ENCODE data around the gene RASGRP3. TPM values are rescaled to one million over a fixed set of nuclear protein-coding genes. Genes with fewer than 3 reads are reported as not detected.
"Not testable (repeated sequence)": the region's sequence is repeated elsewhere in the genome, so short reads cannot be mapped to it uniquely, and the experiment has no call there.

Gene RASGRP3
- total and polyA plus RNA-seq, 2 of the 13 experiments (the other 11 are each of a cell fraction or from before 2014, with no cell fraction given) = 0.01 TPM; not detected in 1

DNA sequence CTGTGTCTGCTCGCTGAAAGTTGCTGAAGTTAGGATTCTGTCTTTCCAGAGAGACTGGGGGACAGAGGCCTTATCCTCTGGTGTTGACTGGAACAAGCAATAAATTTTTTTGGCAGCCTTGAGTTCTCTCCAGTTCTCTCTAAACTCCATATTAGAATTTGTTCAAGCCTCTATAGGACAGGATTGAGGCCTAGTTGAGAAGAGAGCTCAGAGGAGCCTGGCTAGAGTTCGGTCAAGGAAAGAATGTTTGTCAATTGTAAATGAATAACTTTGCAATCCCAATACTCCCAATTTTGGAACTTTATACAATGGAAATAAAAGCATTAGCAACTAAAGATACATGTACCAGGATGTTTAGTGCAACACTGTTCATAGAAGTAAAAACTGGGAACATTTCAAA is 16.7 kb upstream of the RASGRP3 start (continued):
- TF ChIP-seq ELK4 (CRISPR knock-in tag; IDR thresholded peaks at IDR 0.05; ENCODE audit: borderline replicate concordance) (no peak), ZBTB3 (CRISPR knock-in tag; IDR thresholded peaks at IDR 0.05; ENCODE audit: borderline replicate concordance, low read depth) (no peak)

GRCh38 chr2:33462512-33462911 is 13.9 kb upstream of the RASGRP3 start:
- BruUV-seq (replicated peaks); H3K4me1 ChIP-seq (ENCODE audit: insufficient read depth, low read length); CTCF ChIA-PET (ENCODE audit: low intra/inter-chr PET ratio, low total read pairs); intact Hi-C loops (cut with micrococcal nuclease; ENCODE audit: unreplicated experiment); ATAC-seq; FAIRE-seq; in situ Hi-C loops (cut with HindIII; ENCODE audit: extremely low pct_ligation_motif_present, low pct_unique_long_range_greater_than_20kb); H4K20me1 ChIP-seq (ENCODE audit: insufficient read depth, low read length); H3K27me3 ChIP-seq (ENCODE audit: control insufficient read depth in 1 of 2, insufficient read depth in 2 of 2, low read length in 2 of 2); H3K4me2 ChIP-seq (ENCODE audit: low read depth, low read length); H2AFZ ChIP-seq (ENCODE audit: low read length); H3K36me3 ChIP-seq (replicated peaks in 1 of 2; ENCODE audit: control insufficient read depth in 1 of 2, insufficient read depth in 2 of 2, low read length in 2 of 2); H3K9me3 ChIP-seq (ENCODE audit: low read length); H3K9ac ChIP-seq (ENCODE audit: insufficient read depth, low read depth, low read length); H3K27ac ChIP-seq (ENCODE audit: extremely low read length, insufficient read depth, low read length); POLR2A ChIA-PET; DNase-seq (ENCODE audit: low spot score); H3K4me3 ChIP-seq (replicated peaks in 1 of 3; ENCODE audit: insufficient read depth in 1 of 3, low read depth in 2 of 3, low read length in 3 of 3); H3K79me2 ChIP-seq (ENCODE audit: insufficient read depth, low read length): not testable (repeated sequence)
- WGBS (ENCODE audit: low lambda C conversion rate) = 57% methylated on average over 8 of the region's 8 CpGs

DNA sequence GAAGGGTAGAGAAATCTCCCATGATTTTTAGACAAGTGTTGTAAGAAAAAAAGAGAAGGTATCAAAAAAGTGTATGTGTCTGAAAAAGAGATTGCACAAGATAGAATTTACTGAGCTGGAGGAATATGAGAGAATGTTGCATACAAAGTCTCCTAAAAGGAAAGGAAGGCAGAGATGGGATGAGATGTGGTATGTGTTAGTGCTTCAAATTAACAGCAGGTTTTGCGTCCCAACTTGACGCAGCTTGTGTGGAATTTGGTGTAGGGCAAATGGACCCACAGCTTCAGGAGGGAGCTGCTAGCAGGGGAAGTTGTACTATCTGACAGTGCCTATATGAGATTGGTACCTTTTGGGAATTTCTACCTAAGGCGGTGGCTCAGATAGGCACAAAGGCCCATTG is 9.0 kb upstream of the RASGRP3 start:
- no peak overlapping the region for H3K9ac ChIP-seq (ENCODE audit: insufficient read depth, low read depth, low read length)
- in situ Hi-C loops (cut with HindIII; ENCODE audit: extremely low pct_ligation_motif_present, low pct_unique_long_range_greater_than_20kb) = no loop called here
- no peaks in the 10 kb centered on the region for H4K20me1 ChIP-seq (ENCODE audit: insufficient read depth, low read length)
- no peak overlapping the region for H3K27ac ChIP-seq (ENCODE audit: extremely low read length, insufficient read depth, low read length)
- H3K79me2 ChIP-seq (ENCODE audit: insufficient read depth, low read length) = no peaks in the 10 kb centered on the region
- no TSS peak for BruUV-seq (replicated peaks)
- no peak for FAIRE-seq
- H3K36me3 ChIP-seq (replicated peaks in 1 of 2; ENCODE audit: control insufficient read depth in 1 of 2, insufficient read depth in 2 of 2, low read length in 2 of 2) = no peaks in the 10 kb centered on the region
- CTCF ChIA-PET (ENCODE audit: low intra/inter-chr PET ratio, low total read pairs) = no interaction called here
- no peaks in the 10 kb centered on the region for H3K4me1 ChIP-seq (ENCODE audit: insufficient read depth, low read length)
- H3K27me3 ChIP-seq (ENCODE audit: control insufficient read depth in 1 of 2, insufficient read depth in 2 of 2, low read length in 2 of 2) = no peaks in the 10 kb centered on the region
- POLR2A ChIA-PET = no interaction called here
- H3K4me2 ChIP-seq (ENCODE audit: low read depth, low read length) = no peak overlapping the region
- H3K9me3 ChIP-seq (ENCODE audit: low read length) = no peaks in the 10 kb centered on the region
- ATAC-seq = no peak
- intact Hi-C loops (cut with micrococcal nuclease; ENCODE audit: unreplicated experiment) = no loop called here
- WGBS (ENCODE audit: low lambda C conversion rate) = 53% methylated on average over 3 of the region's 3 CpGs
- H3K4me3 ChIP-seq (replicated peaks in 1 of 3; ENCODE audit: insufficient read depth in 1 of 3, low read depth in 2 of 3, low read length in 3 of 3) = no peak overlapping the region
- no peak for DNase-seq (ENCODE audit: low spot score)
- H2AFZ ChIP-seq (ENCODE audit: low read length) = no peak overlapping the region
- TF ChIP-seq KAT2B (IDR thresholded peaks at IDR 0.05; ENCODE audit: borderline replicate concordance, low read depth, low read length) = no peak
- no peak for TF ChIP-seq PRDM4 (CRISPR knock-in tag; IDR thresholded peaks at IDR 0.05; ENCODE audit: borderline replicate concordance)
- no peak for TF ChIP-seq PBX3 (CRISPR knock-in tag; IDR thresholded peaks at IDR 0.05; ENCODE audit: borderline replicate concordance)
- TF ChIP-seq, protein P1, sequence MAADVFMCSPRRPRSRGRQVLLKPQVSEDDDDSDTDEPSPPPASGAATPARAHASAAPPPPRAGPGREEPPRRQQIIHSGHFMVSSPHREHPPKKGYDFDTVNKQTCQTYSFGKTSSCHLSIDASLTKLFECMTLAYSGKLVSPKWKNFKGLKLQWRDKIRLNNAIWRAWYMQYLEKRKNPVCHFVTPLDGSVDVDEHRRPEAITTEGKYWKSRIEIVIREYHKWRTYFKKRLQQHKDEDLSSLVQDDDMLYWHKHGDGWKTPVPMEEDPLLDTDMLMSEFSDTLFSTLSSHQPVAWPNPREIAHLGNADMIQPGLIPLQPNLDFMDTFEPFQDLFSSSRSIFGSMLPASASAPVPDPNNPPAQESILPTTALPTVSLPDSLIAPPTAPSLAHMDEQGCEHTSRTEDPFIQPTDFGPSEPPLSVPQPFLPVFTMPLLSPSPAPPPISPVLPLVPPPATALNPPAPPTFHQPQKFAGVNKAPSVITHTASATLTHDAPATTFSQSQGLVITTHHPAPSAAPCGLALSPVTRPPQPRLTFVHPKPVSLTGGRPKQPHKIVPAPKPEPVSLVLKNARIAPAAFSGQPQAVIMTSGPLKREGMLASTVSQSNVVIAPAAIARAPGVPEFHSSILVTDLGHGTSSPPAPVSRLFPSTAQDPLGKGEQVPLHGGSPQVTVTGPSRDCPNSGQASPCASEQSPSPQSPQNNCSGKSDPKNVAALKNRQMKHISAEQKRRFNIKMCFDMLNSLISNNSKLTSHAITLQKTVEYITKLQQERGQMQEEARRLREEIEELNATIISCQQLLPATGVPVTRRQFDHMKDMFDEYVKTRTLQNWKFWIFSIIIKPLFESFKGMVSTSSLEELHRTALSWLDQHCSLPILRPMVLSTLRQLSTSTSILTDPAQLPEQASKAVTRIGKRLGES (CRISPR knock-in tag; IDR thresholded peaks at IDR 0.05; ENCODE audit: borderline replicate concordance) = no peak
- no peak for TF ChIP-seq ADNP (CRISPR knock-in tag; IDR thresholded peaks at IDR 0.05)
